HG02840 (cell line): Measurements from ENCODE around the gene KCTD17.

ENCODE experiments used
- ATAC-seq: cut with Tn5 transposase; IDR thresholded peaks from one replicate; pipeline ENCODE4 v1.9.1; 2021; ENCODE audit warnings: mild to moderate bottlenecking, moderate library complexity, moderate number of reproducible peaks; ENCODE audit not compliant: unreplicated experiment, low FRiP score

Gene KCTD17

DNA sequence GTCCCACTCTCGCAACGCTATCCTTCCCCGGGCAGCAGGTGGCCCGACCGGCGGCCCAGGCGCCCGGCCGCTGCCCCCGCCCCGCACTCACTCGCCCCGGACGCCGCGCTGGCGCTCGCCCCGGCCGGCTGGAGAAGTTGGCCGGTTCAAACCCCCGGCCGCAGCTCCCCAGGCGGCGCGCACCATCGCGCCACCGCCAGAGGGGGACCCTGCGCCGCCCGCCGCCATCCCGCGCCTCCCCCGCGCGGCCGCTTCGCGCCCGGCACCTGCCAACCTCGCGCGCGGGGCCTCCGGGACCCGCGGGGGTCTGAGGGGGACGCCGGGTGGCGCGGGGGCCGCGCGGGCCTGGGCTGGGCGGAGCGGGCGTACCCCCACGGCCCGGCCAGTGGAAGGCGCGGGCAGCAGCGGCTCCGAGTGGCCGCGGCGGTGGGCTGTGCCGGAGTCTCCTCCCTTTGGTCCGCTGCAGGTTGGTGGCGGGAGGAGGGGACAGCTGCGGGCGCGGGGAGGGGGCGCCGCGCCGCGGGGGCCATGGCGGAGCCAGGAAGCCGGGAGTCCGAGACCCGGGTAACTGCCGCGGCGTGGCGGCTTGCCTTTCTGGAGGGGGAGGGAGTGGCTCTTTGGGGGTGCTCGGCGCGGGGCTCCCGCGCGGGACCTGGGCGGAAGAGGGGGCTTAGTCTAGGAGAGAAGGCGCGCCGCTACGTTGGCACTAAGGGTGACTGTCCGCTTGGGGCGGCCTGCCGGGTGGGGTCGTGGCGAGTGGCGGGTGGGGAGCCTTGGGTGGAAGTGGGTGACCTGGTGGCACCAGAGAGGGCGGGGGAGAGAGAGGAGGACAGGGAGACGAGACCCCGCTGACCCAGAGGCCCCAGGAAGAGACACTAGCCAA lies 32.0 kb upstream of the KCTD17 start, which contains the start of the genes MPST and TST:
TSS of gene MPST (plus strand) at position 434 of the 883 bp plus-strand sequence. CDS start at position 529, 95 bp downstream.
TSS of gene TST (minus strand) at position 139 of the 883 bp plus-strand sequence. CDS start 715 bp downstream, outside the sequence.
- no peak for ATAC-seq

- no peak for ATAC-seq
Measured at GRCh38 chr22:37020192-37020479, 31.4 kb upstream of the KCTD17 start.

DNA sequence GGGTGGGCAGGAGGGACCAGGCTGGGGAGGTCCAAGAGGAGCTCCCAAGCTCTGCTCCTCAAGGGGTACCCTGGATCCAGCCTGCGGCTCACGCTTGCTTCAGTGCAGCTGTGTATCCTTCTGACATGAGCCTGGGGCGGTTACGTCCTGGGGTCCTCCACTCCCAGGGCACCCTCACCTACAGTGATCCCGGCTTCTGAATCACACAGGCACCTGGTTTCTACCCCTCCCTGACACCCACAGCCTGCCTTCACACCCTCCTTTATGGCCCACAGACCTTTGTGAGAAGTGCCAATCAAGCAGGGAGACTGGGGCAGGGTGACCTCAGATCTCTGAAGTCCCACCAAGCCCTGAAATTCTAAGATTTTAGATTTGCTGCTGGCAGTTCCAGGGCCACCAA lies 30.5 kb upstream of the KCTD17 start:
- no peak for ATAC-seq

- ATAC-seq = no peak
Measured at GRCh38 chr22:37021710-37022482, 29.6 kb upstream of the KCTD17 start.

DNA sequence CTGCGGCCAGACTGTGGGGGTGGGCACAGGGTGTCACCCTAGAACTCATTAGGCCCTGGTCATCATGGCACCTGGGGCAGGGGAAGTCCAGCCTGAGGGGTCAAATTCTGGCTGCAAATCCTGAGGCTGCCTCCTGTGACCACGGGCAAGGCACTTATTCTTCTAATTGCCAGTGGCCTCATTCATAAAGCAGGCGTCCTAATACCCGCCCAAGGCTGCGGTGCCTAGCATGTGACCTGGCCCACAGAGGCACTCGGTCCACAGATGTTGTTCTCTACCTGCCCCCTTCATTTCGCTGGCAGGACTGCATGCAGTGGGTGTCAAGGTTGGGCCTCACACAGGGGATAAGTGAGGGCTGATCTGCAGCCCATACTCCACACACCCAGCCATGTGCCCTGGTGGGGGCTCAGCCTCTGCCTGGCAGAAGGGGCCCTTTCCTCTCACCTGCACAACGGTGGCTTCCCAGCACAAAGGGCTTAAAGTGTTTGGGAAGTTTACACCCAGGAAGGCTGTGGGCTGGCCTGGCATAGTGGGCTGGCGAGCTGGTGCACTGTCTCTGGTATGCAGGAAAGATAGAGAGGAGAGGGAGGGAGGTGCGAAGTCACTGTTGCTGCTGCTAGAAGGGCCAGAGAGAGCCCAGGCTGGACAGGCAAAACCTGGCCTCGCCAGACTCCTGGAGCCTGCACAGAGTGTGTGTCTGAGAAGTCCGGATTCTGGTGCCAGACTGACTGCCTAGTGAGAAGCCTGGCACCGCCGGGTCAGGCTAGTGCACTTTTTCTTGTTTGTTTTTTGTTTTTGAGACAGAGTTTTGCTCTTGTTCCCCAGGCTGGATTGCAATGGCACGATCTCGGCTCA lies 28.8 kb upstream of the KCTD17 start:
- no peak for ATAC-seq

DNA sequence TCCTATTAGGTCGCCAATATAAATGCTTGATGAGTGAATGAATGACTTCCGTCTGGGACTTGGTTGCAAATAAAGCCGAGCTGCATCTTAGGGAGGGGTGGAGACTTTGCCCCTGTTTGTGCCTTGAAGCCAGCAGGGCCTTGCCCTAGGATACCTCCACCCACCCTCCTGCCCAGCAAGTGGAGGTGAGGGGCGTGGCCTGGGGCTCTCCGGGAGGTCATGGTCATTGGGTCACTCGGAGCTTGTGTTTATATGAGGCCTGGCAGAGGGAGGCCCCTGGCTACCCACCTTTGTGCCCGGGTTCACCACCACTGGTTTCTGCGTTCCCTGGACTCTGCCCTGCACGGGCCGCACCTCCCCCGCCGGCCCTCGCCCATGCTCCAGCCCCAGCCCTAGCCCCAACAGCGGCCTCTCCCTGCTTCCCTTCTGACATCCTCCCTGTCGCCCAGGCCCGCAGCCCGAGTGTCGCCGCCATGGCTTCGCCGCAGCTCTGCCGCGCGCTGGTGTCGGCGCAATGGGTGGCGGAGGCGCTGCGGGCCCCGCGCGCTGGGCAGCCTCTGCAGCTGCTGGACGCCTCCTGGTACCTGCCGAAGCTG lies 27.7 kb upstream of the KCTD17 start:
- no peak for ATAC-seq

- no peak for ATAC-seq
Measured at GRCh38 chr22:37024339-37025157, 27.0 kb upstream of the KCTD17 start.

- ATAC-seq = no peak
Measured at GRCh38 chr22:37025500-37026070, 26.0 kb upstream of the KCTD17 start.

DNA sequence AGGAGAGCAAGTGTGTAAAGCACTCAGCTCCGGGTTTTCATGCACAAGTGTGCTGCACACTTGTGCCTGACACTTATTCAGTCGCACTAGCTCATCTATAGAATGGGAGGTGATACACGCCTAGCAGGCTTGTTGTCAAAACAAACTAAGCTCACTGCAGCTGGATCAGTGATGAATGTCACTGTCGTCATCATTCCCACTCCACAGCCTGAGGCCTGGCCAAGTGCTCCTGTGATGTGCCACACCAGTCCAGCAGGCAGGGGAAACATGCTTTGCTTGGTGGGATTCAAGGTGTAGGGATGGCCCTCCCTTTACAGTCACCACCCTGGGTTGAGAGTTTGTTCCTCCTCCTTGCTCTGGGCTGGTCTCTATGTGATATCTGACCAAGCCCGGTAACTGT lies 25.2 kb upstream of the KCTD17 start:
- no peak for ATAC-seq

GRCh38 chr22:37027556-37027955 lies 24.0 kb upstream of the KCTD17 start:
- ATAC-seq = no peak

DNA sequence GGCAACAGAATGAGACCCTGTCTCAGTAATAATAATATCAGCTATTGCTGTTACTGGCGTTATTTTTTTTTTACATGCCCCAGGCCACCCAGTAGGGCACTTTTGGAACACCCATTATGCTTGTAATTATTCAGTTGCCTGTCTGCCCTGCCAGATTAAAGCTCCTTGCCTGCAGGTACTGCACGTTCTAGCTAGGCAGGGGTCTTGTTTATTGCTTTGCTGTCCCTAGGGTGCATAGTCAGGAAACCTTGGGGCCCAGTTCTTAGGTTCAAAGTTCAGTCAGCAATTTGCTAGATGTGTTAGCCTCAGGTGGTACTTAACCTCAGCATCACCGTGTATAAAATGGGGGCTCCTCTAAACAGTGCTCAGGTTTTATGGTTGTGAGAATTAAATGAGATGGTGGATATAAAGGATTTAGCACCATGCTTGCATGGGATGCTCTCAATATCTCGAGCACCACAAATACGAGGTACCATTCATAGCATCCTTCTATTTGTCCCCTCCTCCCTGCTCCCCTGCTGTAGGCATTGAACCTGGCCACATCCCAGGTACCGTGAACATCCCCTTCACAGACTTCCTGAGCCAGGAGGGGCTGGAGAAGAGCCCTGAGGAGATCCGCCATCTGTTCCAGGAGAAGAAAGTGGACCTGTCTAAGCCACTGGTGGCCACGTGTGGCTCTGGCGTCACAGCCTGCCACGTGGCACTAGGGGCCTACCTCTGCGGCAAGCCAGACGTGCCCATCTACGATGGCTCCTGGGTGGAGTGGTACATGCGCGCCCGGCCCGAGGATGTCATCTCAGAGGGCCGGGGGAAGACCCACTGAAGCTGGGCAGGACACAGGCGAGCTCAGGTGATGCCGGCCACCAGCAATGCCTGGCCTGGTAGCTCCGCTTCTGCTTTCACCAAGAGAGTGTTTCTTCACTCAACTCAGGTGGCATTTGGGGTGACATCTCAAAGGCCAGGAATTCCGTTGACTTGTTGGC lies 22.6 kb upstream of the KCTD17 start:
- ATAC-seq = no peak

DNA sequence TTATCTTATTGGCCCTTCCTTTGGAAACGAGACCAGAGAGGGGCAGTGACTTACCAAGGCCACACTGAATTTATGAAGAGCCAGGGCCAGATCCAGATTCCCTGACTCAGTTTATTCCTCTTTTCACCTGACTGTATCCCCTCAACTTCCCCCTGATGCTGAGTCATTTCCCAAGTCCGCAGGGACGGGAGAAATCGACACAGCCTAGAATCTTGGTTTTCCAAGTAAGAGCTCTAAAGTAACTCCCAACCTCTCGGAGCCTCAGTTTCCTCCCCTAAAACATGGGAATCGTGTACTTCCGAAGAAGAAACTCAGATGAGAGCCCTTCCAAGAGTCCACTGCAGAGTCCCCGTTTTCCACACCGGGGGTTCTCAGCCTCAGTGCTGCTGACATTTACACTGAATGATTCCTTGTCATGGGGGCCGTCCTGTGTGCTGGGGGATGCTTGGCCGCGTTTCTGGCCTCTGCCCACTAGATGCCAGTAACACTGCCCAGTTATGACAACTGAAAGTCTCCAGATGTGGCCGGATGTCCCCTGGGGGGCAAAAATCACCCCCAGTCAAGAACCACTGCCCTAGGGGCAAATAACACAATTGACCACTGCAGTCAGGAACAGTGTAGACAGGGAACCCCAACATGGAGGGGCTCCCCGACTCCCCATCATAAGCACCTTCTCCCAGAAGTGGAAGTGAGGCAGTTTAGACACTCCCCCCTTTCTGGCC lies 20.8 kb upstream of the KCTD17 start:
- ATAC-seq = no peak

DNA sequence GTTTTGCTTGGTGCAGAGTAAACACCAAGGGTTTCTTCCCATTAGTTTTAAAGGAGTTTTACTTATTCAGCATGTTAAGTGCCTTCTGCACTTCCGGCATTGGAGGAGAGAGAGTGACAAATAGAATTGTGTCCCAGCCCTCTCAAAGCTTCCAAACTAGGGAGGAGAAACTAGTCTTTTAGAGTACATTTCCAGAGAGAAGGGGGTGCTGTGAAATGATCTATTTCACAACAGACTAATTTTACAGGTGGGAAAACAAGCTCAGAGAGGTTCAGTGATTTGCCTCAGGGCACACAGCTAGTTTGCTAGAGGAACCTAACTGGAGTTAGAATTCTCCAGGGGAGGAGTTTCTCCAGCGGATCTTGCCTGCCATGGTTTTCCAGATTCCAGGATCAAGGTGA lies 19.4 kb upstream of the KCTD17 start:
- ATAC-seq = no peak

- ATAC-seq = no peak
Measured at GRCh38 chr22:37032535-37033460, 18.7 kb upstream of the KCTD17 start.

GRCh38 chr22:37033605-37034430 lies 17.7 kb upstream of the KCTD17 start:
- ATAC-seq = no peak
